Left forelimb (tissue), 1 donor: ENCODE measurements around the gene POP4.
A peak's percentile ranks its signal among the peaks of the same experiment; 100 is the strongest.

ENCODE experiments used
- DNase-seq: peaks from one replicate; pipeline ENCODE4 v3.0.0-alpha.2; 2018; ENCODE audit warnings: low spot score

The POP4 gene

GRCh38 chr19:29662278-29662603 lies 56.2 kb downstream of the POP4 start:
- DNase-seq: no peak

DNA sequence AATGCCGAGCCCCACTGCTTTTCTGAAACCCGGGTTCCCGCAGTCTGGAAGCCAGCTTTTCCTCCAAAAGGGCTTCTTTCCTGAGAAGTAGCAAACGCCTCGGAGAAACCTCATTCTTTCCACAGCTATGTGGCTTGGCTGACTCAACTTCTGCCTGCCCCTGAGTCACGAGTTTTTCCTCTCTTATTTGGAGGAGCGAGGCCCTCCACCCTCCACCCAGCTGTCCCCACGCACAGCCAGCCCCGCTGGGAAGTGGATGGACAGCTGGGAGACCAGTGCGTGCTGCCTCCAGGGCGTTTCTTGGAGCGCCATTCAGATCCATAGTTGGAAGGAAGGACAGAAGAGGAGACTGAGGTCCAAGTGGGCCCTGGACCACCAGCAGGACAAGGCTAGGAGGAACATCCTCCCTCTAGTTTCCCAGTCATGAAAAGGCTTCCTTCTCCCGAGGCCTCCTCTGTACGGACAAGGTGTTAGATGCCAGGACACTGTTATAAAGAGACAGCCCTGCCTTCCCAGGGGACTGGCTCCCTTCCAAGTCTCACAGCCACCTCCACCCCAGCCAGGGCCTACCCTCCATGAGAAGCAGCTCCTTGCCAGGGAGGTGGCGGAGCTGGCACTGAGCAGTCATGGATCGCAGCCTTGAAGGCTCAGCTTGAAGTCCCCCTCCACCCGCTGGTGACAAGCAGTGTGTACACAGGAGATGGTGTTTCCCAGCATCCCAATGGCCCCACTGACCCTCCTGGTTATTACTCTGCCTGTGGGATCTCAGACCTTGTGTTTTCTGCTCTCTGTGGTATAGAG lies 56.7 kb downstream of the POP4 start:
- no peak for DNase-seq

GRCh38 chr19:29663861-29664752 lies 58.0 kb downstream of the POP4 start:
- no peak for DNase-seq

DNA sequence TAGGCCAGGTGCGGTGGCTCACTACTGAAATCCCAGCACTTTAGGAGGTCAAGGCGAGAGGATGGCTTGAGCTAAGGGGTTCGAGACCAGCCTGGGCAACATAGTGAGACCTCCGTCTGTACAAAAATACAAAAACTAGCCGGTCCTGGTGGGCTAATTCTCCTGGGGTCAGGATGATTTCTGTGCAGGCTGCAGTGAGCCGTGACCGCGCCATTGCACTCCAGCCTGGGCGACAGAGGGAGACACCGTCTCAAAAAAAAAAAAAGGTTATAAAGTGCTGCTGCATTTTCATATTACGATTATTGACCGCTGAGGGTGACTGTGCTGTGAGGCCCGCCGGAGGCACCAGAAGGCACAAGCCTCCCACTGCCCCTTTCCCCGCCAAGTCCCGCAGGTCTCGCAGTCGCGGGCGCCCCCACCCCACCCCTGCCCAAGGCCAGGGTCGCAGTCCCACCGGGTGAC lies 58.7 kb downstream of the POP4 start:
- DNase-seq: no peak

DNA sequence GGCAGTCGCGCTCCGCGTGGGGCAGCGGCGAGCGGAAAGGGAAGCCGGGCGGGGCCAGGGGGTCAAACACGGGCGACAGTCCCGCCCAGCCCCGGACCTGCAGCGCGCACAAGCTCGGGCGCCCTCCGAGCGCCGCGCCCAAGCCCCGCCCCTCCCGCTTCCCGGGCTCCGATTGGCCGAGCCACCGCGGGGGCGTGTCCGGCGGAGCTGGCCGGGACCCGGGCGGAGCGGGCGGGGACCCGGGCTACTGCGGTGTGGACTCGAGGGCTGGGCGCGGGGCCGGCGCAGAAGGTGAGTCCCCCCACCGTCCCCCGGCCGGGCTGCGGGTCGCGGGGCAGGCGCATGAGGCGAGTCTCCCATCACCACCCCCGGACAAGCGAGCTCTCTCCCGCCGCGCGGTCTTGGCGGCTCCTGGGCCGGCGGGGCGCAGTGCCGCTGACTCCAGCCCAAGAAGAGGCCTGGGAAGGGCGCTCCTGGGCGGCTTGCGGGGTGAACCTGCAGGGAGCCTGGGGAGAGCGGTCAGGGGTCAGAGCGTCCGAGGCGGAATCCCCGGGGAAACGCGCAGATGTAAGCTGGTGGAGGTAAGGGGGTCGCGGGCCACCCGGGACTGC lies 59.2 kb downstream of the POP4 start, which contains the start of gene PLEKHF1:
Gene PLEKHF1, plus strand, starts transcription at position 247 of the 611 bp plus-strand sequence. CDS start 8,379 bp downstream, outside the sequence.
- peak; percentile 90 for DNase-seq

DNA sequence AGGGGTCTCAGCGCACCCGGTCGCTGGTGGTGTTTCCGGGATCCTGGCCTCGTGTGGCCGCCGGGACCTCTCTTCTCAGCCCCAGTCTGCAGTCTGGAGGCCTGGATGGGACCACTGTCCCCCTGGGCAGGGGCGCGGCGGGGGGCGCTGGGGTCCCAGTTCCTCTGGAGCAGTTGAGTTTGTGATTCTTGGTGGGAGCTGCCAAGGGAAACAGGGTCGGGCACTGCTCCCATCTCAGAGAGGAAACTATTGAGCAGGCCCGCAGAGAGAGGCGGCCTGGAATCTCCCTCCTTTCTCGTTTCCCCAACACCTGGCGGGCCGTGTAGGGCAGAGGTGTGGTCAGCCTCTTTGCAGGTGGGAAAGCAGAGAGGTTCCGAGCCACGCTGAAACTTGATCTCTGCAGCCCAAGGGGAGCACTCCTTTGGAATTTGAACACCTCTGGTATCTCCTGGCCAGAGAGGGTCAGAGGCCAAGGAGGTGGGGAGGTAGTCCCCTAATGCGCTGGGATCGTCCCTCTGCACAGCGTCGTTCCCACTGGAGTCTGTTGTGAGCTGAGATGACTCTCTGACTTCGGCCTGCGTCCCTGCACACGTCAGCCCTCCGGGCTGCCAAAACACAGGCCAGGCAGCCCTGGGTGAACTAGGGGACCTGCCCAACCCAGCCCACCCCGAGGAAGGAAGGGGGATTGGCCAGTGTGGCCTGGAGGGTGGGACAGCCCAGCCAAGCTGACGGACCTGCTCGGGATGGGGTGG lies 59.9 kb downstream of the POP4 start:
- DNase-seq: no peak
